HG03469 (cell line): ENCODE measurements around the gene JOSD2.

Experiments used
- ATAC-seq: cut with Tn5 transposase; IDR thresholded peaks from one replicate; pipeline ENCODE4 v1.9.1; 2021; ENCODE audit warnings: mild to moderate bottlenecking, moderate library complexity, moderate number of reproducible peaks; ENCODE audit not compliant: unreplicated experiment

The JOSD2 gene

GRCh38 chr19:50496189-50497021, 14.6 kb downstream of the JOSD2 start:
- no peak for ATAC-seq

- no peak for ATAC-seq
Measured at GRCh38 chr19:50495020-50495531, 15.9 kb downstream of the JOSD2 start.

GRCh38 chr19:50494186-50495019, 16.6 kb downstream of the JOSD2 start:
- no peak for ATAC-seq

GRCh38 chr19:50493171-50493570, 17.8 kb downstream of the JOSD2 start:
- no peak for ATAC-seq

GRCh38 chr19:50492303-50493052, 18.5 kb downstream of the JOSD2 start:
- ATAC-seq, result no peak

GRCh38 chr19:50490991-50491472, 20.0 kb downstream of the JOSD2 start:
- ATAC-seq, result no peak

GRCh38 chr19:50490411-50490811, 20.6 kb downstream of the JOSD2 start:
- no peak for ATAC-seq

GRCh38 chr19:50489461-50490011, 21.5 kb downstream of the JOSD2 start:
- no peak for ATAC-seq

- ATAC-seq, result no peak
Measured at GRCh38 chr19:50488389-50489194, 22.4 kb downstream of the JOSD2 start.

- ATAC-seq, result no peak
Measured at GRCh38 chr19:50486823-50487515, 24.0 kb downstream of the JOSD2 start.

GRCh38 chr19:50485284-50485955, 25.6 kb downstream of the JOSD2 start:
- no peak for ATAC-seq

- no peak for ATAC-seq
Measured at GRCh38 chr19:50482916-50483315, 28.1 kb downstream of the JOSD2 start.

GRCh38 chr19:50482271-50482855, 28.6 kb downstream of the JOSD2 start:
- ATAC-seq, result no peak

- no peak for ATAC-seq
Measured at GRCh38 chr19:50481351-50482149, 29.4 kb downstream of the JOSD2 start.

GRCh38 chr19:50480281-50481111, 30.5 kb downstream of the JOSD2 start:
- ATAC-seq, result no peak

- no peak for ATAC-seq
Measured at GRCh38 chr19:50479761-50480251, 31.2 kb downstream of the JOSD2 start.
